ENCODE measurements around the gene SLC39A3.

GRCh38 chr19:2762783-2763496, 23.1 kb upstream of the SLC39A3 start:
- no peak for TF ChIP-seq TAF1 (IDR thresholded peaks at IDR 0.05; ENCODE audit: low read depth, low read length)
- no peak for TF ChIP-seq POLR2AphosphoS5 (IDR thresholded peaks at IDR 0.05; ENCODE audit: low read depth, low read length)
- no peak for TF ChIP-seq POLR2A (IDR thresholded peaks at IDR 0.05; ENCODE audit: low read depth, low read length)
- no peak for TF ChIP-seq SPI1 (IDR thresholded peaks at IDR 0.05; ENCODE audit: low read depth, low read length)
- TF ChIP-seq PAX5 (IDR thresholded peaks at IDR 0.05; ENCODE audit: insufficient read depth, low read length, severe bottlenecking), result no peak
- TF ChIP-seq POU2F2 (IDR thresholded peaks at IDR 0.05; ENCODE audit: low read depth, low read length), result no peak

All from GM12891 (cell line).